ENCODE measurements around the gene UFSP2.
A peak's percentile ranks its signal among the peaks of the same experiment; 100 is the strongest.

GRCh38 chr4:185471235-185472102 lies 45.7 kb upstream of the UFSP2 start, which contains the start of gene CCDC110:
- TF ChIP-seq, protein P1, sequence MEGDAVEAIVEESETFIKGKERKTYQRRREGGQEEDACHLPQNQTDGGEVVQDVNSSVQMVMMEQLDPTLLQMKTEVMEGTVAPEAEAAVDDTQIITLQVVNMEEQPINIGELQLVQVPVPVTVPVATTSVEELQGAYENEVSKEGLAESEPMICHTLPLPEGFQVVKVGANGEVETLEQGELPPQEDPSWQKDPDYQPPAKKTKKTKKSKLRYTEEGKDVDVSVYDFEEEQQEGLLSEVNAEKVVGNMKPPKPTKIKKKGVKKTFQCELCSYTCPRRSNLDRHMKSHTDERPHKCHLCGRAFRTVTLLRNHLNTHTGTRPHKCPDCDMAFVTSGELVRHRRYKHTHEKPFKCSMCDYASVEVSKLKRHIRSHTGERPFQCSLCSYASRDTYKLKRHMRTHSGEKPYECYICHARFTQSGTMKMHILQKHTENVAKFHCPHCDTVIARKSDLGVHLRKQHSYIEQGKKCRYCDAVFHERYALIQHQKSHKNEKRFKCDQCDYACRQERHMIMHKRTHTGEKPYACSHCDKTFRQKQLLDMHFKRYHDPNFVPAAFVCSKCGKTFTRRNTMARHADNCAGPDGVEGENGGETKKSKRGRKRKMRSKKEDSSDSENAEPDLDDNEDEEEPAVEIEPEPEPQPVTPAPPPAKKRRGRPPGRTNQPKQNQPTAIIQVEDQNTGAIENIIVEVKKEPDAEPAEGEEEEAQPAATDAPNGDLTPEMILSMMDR (IDR thresholded peaks at IDR 0.05): peak; percentile 83
- TF ChIP-seq ZFX (IDR thresholded peaks at IDR 0.05; ENCODE audit: borderline replicate concordance): no peak

All from 22Rv1 (cell line).